Measurements from ENCODE around the gene COBL.

The COBL gene, protein sequence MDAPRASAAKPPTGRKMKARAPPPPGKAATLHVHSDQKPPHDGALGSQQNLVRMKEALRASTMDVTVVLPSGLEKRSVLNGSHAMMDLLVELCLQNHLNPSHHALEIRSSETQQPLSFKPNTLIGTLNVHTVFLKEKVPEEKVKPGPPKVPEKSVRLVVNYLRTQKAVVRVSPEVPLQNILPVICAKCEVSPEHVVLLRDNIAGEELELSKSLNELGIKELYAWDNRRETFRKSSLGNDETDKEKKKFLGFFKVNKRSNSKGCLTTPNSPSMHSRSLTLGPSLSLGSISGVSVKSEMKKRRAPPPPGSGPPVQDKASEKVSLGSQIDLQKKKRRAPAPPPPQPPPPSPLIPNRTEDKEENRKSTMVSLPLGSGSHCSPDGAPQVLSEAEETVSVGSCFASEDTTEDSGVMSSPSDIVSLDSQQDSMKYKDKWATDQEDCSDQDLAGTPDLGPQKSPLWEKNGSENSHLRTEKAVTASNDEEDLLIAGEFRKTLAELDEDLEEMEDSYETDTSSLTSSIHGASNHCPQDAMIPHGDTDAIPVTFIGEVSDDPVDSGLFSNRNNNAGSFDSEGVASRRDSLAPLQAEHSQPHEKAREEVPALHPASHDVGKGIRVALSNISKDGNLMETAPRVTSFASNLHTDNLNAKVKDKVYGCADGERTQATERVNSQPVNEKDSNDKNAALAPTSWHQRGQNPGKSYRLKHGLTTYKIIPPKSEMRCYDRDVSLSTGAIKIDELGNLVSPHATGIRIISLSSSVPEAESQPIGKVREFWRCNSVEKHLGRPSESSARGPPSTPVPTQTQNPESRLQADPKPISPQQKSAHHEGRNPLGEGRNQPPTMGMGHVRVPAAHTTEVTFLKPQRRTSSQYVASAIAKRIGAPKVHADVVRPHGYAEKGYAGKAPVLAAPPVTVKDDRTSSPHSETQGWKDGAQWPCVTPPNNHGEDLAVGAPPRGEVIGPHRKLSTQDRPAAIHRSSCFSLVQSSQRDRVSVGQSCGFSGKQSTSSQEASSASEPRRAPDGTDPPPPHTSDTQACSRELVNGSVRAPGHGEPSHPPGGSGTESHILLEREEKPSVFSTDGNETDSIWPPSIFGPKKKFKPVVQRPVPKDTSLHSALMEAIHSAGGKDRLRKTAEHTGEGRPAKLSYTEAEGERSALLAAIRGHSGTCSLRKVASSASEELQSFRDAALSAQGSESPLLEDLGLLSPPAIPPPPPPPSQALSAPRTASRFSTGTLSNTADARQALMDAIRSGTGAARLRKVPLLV

DNA sequence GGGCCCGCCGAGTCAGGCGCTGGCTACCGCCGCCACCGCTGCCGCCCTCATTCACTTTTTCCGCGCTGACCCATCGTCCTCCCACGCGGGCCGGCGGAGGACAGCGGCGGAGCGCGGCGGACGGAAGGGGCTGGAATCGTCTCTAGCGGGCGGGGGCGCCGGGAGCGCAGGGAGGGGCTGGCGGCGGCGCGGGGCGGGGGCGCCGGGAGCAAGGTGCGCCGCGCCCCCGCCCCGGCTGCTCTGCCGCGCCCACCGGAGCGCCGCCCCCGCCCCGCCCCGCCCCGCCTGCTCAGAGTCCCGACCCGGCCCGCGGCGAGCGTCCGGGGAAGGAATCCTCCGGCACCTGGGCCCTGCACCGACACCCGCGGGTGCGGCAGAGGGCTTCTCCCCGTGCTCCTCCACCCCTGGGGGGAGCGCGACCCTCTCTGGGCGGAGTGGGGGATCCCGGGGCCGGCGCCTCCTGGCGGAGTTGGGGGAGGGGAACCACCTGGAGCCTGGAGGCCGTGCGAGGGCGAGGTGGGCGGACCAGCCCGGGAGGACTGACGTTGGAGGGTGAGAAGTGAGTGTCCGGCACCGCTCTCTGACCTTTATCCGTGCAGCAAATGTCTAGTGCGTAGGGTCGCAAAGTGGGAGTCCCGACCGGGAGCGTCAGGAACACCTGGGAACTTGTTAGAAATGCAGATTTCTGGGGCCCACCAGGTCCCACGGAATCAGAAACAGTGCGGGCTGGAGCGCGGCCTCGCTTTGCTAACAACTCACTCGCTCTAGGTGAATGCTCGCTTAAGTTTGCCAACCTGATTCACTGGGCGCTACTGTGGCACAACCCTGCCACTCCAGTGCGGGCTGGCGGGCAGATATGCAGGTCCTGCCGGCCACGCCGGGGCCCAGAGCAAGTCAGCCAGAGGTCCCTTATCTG lies at the start of gene COBL:
COBL (minus strand) TSS at position 144 of the 916 bp plus-strand sequence. CDS start 176 bp downstream, outside the sequence.
- DNase-seq: no peak

DNA sequence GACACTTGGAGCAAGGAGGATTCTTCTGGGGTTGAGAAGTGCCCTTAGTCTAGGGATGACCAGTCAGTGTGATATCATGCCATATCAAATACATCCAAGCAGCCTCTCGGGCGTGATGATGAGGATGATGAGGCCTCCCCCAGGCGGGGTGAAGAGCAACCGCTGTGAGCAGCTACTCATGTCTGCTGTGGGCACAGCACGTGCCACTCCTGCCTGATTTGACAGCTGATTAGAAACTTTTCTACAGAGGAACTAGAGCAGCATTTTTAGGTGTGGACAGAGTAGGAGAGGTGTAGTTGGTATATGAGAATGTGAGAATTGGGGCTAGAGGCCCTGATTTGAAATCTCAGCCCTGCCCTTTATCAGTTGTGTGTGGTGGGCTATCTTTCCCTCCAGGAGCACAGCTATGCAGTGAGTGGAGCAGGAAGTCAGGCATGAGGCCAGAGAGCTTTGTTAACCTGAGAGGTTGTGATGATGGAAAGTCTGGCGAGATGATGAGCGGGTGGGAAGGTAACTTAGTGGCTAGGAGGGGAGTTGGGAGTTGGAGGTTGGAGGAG lies 49.6 kb upstream of the COBL start:
- DNase-seq: no peak

DNA sequence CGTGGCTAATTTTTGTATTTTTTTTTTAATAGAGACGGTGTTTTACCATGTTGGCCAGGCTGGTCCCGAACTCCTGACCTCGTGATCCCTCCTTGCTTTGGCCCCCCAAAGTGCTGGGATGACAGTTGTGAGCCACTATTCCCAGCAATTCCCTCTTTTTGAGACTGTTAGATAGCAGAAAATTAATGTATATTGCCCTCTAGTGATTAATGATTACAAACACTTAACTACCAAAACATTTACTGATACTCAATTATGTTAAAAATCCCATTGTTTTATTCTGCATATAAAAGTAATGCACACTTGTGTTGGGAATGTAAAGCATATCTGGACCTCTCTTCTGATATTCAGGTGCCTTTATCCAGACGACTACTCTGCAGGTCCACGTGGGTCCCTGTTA lies 41.2 kb upstream of the COBL start:
- DNase-seq: no peak

DNA sequence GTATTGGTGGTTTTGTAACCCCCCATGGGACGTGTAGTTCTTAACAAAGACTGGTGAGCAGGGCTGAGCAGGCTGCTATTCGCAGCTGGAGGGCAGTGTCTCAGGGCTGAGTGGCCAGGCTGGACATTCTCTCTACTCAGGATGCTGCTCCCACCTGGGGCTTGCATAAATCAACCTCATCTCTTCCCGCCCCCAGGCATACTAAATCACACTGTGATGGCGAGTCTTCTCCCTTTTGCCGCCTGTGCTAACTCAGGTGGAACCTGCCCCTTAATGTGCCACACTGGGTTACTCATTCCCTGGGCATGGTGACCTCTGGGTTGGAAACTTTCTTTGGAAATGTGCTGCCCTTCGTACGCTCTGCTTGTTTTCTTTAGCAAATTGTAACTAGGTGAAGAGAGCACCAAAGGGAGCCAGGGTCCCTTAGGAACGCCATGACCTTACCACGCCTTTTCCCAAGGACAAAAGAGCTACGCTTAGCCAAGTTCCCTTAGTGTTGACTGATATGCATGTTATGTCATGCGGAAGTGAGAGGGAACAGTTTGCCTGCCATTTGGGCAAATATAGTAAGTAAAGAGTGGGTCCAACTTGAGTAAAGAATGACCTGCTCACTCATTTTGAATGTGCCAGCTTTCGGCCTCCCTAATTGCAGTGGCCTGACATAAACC lies 40.4 kb upstream of the COBL start:
- DNase-seq: no peak

DNA sequence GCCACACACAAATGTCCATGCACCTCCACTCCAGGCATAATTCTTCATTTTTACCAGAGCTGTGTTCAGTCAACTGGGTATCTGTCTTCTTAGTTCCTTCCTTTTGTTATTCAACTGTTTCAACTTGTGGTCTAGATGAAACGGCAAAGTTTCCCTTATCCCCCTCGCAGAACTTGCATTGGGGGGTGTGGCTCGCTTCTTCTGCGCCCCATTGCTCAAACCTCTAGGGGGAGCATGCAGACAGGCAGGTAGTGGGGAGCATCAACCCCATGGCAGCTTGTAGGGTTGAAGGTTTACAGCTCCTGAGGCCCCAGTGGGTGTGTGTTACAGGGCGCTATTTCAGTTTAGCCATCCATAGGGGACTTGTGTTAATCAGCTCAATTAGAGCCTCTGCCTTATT lies 38.3 kb upstream of the COBL start:
- DNase-seq: no peak

DNA sequence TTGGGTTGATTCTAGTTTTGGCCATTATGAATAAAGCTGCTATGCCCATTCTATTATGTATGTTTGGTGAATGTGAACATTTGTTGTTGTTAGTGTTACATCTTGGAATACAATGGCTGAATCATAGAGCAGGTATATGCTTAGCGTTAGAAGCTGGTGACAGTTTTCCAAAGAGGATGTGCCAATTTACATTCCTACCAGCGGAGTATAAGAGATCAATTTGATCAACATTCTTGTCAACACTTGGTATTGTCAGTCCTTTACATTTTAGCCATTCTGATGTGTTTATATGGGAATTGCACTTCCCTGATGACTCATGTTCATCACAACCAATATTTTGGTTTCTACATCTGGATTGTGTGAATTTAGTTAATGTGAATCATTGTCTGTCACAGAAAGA lies 37.8 kb upstream of the COBL start:
- DNase-seq: no peak

DNA sequence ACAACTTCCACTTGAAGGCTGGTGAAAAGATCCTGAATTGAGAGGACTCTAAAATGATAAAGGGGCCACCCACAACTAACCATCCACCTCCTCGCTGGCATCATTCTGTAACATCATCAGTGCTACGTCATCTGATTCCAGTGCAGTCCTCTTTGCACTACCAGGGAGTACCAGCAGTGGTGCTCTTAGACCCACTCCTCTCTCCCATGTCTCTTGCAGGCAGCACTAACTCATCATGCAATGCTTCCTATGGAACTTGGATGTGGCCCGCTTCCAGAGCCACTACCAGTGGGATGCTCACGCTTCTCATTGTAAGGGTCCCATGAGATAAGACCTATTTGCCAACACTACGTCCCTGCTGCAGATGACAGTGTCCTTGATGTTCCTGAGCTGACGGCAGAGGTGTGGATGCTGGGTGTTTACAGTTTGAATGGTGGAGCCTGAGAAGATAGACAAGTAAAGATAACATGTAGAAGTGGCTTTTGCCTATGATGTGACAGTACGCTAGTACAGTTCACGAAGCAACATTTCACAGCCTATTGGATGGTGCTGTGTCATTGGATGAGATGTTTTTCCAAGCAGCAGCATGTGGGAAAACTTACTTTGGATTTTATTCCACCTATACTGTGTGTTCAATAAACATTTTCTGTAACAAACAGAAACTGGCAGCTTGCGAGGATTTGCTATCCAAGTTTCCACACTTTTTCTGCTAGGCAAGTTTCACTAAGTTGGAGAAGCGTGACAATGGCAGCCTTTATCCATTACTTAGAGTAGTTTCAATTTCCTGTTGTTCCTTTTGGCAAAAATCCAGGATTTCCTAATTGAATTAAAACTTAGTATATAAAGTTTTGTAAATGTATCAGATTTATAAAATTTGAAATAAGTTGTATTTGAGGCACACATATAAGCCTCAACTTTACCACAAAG lies 35.8 kb upstream of the COBL start:
- DNase-seq: no peak

DNA sequence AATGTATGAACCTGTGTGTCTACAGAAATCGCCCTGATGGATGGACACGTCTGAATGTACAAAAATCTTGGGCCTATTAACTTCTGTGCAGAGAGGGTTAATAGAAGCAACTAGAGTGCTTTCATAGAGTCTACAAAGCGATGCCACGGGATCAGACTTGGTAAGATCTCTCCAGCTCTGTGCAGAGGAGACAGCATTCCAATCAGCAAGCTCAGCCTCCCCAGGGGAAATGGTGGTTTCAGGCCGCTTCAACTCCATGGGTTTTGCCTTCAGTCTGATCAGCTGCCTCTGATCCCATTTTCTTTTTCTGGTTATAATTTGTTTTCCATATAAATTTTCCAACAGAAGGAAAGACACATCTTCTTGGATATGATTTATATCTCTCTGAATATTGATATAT lies 35.1 kb upstream of the COBL start:
- no peak for DNase-seq

DNA sequence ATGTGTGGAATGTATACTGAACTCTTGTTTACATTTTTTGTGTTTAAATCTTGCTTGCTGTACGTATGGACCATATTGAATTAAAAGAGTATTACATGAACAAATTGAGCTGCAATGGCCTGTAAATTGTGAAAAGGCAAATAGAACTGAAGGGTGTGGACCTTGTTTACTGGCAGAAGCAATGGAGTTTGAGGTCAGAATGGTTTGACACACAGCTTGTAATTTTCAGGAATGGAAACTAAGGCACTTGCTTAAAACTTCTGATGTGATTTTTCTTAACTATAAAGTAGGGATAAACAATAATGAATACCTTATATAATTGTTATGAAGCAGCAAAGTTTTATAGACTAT lies 33.9 kb upstream of the COBL start:
- no peak for DNase-seq

DNA sequence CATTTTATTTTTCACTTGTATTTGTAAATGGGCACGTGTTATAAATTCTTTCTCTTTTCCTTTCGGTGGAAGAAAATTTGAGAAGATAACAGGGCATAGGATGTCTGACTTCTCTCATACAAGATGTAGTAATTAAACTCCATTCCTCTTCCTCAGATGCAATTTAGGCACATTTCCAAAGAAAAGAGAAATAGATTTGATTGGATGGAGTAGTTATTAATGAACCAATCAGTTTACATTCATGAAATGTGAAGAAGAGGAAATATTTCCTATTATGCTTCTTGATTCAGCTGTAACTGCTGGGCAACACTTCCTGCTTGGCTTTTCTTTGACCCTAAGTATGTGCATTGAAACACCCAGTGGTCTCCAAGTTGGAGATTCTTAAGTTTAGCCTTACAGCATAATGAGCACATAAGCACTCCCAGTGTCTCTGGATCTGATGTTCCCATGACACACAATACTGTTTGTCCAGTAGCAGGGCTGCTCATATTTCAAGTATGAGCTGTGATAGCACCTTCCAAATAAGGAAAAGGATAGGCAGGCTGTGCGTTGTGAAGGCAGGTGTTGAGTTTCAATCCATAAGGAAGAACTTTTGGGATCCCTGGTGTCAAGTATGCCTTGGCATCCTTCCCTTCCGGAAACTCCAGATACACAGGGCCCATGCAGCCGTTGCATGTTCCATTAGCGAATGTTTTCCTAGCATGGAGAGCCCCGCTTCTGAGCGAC lies 33.4 kb upstream of the COBL start:
- no peak for DNase-seq

DNA sequence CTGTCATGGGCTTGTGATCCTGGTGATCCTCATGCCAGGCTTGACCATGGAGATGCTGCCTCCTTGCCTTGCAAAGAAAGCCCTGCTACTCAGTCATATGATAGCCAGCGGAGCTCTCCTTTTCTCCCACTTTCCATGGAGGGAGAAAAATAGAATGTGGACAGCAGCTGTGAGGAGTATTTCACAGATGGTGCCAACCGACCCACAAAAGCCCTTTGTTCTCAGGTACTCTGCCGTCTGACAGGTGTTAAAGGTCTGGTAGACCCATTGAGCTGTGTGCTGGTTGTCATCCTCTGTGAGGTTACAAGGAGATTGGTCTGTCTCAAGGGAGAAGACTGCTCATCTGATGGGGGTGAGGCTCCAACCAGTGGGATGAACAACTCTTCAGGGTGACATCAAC lies 29.5 kb upstream of the COBL start:
- DNase-seq: no peak

DNA sequence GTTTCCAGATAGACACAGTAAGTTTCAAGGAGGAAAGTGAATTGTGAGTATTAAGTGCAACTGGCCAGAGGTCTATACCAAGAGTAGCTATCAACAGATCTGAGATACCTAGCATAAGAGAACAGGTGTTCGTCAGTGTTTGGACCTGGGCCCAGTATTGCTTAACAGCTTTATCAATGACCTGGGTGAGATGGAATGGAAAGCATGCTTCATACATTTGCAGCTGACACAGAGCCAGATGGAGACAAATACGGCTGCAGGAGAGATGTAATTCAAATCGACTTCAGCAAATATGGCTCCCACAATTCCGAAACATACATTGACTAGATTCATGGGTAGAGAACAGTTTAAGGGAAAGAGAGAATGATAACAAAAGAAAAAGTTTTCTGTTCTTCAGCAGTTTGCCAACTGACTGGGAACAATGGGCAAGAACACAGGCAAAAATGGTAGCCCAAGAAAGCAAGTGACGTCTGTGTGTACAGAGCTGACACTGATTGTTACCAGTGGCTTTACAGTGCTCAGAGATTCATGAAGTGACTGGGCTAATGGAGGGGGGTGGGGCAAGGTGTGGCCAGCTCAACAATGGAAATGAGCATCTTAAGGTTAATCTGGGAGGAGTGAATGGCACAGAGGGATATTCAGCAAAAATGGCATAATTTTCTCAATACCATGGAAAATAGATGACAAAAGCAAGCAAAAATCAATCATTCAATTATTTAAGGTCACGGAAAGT lies 28.0 kb upstream of the COBL start:
- no peak for DNase-seq

DNA sequence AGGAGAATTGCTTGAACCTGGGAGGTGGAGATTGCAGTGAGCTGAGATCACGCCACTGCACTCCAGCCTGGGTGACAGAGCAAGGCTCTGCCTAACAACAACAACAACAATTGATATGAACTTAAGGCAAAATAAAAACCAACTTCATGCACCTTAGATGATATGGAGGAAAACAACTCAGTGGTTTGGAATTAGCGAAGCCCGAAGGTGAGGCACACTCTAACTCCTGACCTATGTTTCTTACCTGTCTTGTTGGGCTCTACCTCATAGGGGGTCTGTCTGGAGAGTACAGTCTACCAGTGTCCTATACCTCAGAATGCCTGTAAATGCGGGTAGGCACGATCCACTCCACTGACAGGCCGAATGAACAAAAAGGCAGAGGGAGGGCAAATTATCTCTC lies 24.3 kb upstream of the COBL start:
- no peak for DNase-seq

DNA sequence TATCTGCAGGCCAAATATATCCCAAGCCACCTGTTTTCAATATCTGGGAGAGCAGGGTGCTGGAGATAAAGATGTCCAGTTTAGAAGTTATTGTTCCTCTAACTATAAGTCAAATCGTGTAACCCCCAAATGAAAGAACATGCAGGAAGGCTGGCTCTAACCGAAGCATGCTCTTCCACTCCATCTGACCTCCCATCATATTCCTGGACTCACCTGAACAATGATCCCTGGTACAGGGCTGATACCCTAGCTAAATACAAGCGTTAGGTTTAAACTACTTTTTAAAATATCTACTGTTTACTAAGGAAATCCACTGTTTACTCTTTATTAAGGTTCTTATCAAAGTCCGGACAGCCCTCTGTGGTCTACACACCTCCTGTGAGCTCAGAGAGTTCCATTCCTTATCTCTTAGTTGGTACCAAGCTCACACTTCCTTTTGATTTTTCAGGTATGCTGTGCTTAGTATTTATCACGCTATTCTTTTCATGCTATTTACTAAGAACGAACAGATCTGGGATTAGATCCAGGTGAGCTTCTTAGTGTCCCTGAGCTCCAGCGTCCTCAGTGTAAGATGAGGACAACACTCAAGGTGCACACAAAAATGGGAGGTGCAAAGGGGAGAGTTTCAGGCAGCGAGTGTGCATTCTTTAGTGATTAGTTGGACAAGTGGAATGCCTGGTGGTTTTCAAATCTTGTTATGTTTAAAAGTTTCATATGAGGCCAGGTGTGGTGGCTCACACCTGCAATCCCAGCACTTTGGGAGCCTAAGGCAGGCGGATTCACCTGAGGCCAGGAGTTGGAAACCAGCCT lies 23.6 kb upstream of the COBL start:
- no peak for DNase-seq

DNA sequence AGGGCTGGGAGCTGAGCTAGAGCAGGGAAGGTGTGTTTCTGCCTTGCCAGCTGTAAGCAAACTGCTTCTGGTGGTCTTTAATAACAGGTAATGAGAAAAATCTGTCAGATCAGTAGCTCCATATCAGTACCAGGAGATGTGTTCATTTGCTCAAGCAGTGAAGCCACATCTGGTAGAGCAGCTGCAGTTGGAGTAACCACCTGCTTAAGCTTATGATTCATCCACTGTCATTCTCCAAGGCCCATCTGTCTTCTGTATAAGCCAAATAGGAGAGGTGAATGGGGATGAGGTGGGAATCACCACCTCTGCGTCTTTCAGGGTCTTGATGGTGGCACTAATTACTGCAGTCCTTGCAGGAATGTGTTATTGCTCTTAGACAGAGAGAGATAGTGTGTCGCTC lies 18.4 kb upstream of the COBL start:
- DNase-seq: no peak

DNA sequence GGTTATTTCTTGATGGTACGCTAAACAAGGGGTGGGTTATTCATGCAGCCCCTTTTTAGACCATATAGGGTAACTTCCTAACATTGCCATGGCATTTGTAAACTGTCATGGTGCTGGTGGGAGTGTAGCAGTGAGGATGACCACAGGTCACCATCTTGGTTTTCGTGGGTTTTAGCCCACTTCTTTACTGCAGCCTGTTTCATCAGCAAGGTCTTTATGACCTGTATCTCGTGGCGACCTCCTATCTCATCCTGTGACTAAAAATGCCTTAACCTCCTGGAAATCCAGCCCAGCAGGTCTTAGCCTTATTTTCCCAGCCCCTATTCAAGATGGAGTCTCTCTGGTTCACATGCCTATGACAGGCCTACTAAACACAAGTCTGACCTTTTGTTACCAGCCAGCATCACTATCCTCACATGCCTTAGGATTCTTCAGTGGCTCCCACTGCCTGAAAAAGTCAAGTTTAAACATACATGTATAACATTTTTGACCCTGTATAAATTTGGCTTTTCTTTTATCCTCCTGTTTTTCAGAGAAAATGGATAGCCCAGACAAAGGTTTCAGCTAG lies 13.2 kb upstream of the COBL start:
- DNase-seq: no peak

DNA sequence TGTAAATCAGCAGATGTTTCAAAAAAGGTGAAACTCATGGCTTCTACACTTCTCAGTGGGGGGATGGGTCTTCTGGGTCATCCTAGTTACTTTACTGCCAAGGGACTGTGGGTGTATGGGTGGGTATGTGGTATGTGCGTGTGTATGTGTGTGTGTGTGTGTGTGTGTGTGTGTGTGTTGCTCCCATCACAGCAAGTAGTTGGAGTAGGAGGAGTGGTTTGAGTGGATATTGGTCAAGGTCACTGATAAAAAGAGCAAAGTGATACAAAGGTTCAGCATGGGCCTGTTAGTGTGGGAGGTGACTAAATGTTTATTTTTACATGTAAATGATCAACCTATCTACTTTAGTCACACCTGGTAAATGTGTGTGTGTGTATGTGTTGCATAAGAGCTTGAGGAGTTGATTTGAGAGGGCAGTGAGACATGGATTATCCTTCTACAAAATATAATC lies 11.8 kb upstream of the COBL start:
- DNase-seq: no peak

Data from SIG-M5 (cell line).